NCI-H1417 (cell line): ENCODE data around the gene MTHFD2L.
"Not testable (repeated sequence)": the region's sequence is repeated elsewhere in the genome, so short reads cannot be mapped to it uniquely, and the experiment has no call there.

Source experiments
- DNase-seq, 3 experiments: peaks; one replicate each; lab custom pipeline; 2025; lab: John Stamatoyannopoulos, UW

MTHFD2L gene

DNA sequence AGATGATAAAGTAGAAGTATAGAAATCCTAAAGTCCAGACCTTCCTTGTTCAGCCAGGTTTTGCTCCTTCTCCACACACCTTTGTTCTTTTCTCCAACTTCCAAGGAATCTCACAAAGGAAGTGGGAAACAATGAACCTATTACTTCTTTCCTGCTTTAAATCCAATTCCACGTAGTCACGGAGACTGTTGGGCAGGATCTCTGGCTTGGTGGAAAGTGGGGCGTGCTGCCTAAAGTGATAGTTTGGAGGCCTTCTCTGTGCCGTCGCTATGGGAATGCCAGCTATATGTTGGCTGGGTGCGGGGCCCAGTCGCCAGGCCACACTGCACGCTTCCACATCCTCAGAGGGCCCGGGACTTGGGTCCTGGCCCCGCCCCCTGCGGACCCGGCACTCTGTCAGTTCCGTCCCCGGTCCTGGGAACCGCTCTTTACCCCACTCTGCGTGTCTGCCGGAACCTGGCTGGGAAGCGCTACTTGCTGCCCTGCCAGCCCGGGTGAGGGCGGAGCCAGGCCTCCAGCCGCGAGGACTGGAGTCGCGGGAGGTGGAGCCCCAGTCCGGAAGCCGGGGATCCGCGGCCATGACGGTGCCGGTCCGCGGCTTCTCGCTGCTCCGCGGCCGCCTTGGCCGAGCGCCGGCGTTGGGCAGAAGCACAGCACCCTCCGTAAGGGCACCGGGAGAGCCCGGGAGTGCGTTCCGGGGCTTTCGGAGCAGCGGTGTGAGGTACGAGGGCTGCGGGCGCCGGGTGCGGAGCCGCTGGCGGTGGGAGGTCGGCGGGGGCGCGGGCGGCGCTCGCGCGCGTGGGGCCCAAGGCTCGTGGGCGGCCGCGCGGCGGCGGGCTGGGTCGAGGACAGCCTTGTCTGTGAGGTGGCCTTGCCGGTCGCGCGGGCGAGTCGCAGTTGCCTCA lies at the start of gene MTHFD2L:
Gene MTHFD2L (plus strand): TSS at position 558 of the 905 bp plus-strand sequence. CDS start 21 bp downstream, at position 579.
- peak; percentile 90 to 95 (median 94) for DNase-seq

DNA sequence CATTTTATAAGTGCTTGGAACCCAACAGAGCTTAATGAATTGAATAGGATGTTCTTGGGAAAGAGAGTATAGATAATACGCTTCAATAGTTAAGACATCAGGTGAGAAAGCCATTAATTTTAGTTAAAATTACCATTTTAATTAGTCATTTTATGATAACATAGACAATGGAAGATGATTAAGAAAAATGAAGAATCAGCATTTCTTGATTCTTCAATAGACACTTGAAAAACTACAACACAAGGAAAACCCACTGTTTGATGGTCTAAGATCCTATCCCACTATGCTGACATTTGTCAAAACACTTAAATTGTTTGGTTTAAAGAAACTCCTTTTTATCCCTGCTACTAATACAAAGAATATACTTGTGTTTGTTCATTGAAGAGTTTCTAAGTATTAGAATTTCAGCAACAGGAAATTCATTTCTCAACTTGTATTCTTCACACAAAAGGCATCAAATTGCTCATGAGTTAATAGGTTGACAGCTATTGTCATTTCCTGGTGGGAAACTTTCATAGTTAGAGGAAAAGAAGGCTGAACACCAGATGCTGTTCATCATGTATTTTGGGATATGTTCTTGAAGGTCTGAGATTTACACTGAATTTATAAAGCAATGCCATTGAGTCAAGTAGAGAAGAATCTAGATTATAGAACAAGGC lies 49.3 kb upstream of the MTHFD2L start:
- no peak for DNase-seq

DNA sequence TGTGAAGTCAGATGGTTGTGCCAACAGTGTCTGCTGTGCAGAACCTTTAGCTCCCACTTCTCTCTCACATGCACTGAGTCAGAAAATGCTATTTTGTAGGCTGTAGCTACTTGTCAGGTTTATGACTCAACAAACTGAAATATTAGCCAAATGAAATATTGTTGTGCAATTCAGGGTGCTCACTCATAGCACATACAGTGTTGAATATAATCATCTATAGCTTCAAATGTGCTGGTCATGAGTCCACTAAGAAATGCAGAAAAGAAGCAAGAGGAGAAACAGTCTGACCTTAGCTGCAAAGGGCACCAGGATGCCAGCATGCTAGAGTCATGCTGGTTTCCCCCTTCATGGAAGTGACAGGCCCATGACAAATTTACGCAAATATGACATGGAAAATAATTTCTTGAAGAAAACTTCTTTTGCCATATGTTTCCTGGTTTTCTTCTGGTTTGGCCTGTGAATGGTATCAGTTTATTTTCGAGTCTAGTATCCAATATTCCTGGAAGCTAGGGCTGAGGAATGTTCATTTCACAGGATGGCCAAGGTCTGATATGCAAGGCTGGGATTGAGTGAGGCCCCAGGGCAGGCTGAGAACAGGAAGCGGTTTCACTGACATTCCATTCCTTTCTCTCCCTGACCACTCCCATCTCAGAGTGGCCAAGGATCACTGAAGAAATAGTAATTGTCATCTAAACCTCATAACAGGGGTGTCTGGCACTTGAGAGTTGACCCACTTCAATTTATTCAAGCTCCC lies 48.6 kb upstream of the MTHFD2L start:
- no peak for DNase-seq

DNA sequence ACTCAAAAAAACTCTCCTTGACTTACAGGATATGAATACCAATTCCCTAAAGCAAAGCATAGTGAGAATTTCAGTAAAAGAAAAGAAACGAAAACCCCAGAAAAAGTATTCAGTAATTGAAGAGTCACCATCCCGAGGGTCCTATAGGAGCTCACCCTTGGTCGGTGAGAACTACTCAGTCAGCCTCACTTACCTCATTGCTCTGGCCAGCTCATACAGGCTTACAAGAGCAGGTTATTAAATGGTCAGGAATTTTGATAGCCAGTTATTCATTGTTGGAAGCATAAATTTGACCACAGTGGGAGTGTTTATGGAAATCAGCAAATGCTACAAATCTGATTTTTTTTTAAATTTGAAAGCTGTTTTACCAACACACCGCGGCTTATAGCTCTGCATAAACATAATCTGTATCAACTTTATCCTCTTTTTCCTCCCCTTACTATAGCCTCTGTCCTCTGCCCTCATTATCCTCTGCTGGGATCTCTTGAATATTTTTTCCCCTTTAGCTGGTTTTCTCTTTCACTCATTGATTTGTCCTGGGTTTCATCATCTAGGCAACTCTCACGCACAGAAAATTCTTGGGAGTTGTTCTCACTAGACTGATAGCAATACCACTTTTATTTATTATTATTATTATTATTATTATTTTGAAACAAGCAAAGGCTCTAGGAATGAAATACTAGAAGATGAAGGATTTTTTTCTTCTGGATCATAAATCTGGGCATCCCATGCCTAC lies 47.9 kb upstream of the MTHFD2L start:
- DNase-seq, result no peak

DNA sequence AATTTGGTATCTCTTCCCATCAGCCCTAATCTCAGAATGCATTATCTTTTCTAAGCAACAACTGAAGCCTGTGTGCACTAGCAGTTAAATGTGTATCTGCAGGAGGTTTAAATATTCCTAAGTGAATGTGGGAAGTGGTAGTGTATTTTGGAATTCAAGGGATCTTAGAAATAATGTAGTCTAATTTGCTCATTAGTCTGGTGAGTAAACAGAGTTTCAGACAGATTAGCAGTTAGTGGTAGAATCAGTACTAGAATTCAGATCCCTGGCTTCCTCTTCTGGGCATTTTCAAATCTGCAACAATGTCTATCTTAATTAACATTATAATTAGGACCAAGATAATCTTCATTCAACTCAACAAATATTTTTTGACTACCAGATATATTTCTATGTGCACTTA lies 47.2 kb upstream of the MTHFD2L start:
- DNase-seq, result no peak

DNA sequence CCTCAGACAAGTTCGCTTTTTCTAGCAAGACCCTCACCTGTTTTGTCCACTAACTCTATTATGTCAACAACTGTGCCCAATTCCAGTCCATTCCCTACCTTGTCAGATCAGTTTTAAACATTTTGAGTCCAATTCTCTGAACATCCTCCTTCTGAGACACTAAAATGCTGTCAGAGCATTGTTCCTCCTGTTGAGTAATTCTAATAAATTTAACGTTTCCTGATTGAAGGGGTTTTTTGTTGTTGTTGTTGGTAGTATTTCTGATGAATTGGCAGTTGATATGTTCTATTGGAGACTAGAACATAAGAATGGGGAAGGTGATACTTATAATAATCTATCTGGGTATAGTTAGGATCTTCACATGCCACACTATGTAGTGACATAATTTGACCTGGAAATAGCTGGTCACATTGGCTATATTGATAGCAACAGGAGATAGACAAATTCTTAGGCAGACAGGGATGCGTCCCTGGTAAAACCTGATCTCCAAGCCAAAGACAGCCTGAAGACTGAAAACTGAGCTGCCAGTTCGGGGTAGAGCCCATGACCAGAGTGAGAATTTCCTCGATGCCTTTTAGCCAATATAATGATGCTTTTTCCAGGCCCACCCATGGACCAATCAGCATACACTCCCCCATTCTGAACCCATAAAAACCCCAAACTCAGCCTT lies 46.5 kb upstream of the MTHFD2L start:
- DNase-seq, result no peak

DNA sequence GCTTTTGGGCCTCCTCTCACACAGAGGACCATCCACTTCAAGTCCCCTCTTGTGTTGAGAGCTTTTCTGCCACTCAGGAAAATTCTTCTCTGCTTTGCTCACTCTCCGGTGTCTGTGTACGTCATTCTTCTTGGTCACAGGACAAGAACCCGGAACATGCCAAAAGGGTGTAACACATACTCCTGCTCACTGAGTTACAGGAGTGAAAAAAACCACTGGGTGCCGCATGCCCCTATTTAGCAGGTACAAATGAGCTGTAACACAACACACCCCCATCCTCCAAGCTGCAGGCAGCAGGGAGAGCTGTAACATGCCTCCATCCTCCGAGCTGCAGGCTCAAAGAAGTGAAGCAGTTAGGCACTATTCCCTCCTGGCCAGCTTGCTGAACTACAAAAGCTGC lies 45.9 kb upstream of the MTHFD2L start:
- DNase-seq, result peak in 1 of 3 experiments; percentile 14

DNA sequence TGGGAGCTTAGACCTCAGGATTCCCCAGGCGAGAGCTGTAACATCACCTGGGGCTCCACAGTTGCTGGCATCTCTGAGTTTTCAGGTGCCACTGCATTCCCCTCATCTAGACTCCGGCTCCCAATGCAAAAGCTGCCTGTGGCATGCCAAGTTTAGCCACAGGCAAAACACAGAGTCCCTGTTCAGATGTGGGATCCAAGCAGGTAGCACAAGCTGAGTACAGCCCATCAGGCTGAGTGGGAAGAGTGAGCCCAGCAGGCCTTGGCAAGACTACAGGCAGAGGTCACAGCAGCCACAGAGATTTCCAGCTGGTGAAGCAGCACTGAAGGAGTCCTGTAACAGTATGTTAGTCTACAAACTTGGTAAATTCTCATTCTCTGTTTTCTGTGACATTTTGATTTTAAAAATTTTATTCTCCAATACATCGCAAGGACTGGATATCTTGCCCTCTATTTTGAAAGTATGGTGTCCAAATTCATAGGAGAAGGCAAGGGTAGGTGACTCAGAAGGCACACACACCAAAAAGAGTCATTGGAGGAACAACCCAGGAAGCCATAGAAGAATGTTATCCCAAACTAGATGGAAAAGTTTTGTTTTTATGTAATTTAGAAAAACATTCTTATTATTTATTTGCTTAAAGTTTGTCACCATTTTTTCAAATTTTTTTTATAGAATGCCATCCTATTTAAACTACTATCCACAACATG lies 45.4 kb upstream of the MTHFD2L start:
- DNase-seq, result no peak

DNA sequence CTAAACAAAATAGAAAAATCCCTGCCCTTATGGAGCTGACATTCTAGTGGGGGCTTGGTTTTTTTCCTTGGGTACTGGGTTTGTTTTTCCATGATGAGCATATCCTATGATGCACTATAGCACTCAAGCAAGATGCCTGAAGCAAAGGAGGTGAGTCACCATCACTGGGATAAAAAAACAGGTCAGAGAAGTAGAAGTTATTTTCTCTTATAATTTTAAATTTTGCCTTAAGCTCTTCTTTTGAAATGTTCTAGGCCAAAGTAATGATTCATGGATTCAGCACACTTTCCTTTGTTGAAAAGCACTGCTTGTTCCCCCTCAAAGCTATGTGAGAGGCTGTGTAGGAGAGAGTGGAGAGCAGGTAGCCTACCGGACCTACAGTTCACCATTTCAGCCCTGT lies 43.7 kb upstream of the MTHFD2L start:
- no peak for DNase-seq

DNA sequence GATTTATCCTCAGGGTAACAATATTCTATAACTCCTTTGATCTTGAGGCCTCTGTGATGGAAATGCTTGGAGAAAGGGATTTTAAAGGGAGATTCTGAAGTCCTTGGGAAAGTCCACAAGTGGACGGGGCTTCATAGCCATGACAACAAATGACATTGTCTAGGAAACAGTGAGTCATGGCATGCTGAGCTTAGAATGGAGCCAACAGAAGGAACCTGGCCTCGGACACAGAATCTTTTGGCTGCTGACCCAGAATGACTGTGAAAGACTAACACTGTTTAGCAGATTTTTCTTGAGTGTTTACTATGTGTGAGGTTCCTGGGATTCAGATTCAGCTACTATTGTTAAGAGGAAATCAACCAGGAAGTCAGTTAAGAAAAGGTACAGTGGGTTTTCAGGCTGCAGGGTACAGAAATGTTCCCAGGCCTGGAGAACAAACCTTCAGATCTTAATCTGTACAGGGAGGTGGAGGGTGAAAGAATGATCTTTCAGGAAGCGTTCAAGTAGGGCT lies 40.8 kb upstream of the MTHFD2L start:
- DNase-seq, result peak in 1 of 3 experiments; percentile 9

DNA sequence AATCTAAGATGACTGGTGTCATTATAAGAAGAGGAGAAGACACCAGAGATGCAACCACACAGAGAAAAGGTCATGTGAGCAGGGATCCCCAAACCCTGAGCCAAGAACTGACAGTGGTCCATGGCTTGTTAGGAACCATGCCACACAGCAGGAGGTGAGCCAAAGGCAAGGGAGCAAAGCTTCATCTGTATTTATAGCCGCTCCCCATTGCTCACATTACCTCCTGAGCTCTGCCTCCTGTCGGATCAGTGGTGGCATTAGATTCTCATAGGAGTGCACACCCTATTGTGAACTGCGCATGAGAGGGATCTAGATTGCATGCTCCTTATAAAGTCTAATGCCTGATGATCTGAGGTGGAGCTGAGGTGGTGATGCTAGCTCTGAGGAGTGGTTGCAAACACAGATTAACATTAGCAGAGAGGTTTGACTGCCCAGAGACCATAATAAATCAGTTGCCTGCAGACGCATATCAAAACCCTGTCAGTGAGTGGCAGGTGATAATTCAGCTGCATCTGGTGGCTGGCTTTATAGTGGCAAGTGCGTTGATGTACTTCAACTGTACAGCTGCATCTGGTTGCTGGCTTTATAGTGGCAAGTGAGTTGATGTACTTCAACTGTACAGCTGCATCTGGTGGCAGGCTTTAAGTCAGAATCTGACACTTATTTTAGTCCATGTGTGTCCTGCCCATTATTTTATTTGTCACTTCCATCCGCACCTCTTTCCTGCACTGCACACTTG lies 39.1 kb upstream of the MTHFD2L start:
- peak in 2 of 3 experiments; percentile 24 to 63 for DNase-seq

DNA sequence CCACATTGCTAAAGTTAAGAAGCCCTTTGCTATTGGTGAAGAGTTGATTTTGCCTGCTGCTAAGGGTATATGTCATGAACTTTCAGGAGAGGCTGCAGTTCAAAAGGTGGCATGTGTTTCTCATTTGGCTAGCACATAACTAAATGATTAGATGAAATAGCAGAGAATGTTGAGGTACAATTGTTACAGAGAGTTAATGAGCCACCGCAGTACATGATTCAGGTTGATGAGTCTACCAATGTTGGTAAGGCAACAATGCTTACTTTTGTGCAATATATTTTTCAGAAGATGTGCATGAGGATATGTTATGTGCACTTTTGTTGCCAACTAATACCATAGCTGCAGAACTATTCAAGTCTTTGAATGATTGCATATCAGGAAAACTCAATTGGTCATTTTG lies 37.8 kb upstream of the MTHFD2L start:
- DNase-seq, result no peak

DNA sequence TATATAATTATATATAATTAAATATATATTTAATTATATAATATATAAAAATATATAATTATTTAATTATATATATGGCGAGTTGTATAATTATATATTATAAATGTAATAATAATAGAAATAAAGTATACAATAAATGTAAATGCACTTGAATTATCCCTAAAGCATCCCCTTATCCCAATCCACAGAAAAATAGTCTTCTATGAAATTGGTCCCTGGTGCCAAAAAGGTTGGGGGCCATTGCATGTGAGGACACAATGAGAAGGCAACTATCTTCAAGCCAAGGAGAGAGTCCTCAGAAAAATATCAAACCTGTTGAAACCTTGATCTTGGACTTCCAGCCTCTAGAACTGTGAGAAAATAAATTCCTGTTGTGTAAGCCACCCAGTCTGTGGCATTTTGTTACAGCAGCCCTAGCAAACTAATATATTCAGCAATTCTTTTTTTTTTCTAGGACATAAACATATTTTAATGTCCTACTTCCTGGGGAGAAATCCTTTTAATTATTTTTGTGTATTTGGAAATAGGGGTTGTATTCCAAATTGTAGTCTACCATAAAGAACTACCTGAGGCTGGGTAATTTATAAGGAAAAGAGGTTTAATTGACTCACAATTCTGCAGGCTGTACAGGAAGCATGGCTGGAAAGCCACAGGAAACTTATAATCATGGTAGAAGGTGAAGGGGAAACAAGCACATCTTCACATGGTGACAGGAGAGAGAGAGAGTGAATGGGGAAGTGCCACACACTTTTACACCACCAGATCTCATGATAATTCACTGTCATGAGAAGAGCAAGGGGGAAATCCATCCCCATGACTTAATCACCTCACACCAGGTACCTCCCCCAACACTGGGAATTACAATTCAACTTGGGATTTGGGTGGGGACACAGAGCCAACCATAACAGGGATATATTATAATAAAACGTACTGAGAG lies 36.0 kb upstream of the MTHFD2L start:
- peak in 1 of 3 experiments; percentile 9 for DNase-seq

DNA sequence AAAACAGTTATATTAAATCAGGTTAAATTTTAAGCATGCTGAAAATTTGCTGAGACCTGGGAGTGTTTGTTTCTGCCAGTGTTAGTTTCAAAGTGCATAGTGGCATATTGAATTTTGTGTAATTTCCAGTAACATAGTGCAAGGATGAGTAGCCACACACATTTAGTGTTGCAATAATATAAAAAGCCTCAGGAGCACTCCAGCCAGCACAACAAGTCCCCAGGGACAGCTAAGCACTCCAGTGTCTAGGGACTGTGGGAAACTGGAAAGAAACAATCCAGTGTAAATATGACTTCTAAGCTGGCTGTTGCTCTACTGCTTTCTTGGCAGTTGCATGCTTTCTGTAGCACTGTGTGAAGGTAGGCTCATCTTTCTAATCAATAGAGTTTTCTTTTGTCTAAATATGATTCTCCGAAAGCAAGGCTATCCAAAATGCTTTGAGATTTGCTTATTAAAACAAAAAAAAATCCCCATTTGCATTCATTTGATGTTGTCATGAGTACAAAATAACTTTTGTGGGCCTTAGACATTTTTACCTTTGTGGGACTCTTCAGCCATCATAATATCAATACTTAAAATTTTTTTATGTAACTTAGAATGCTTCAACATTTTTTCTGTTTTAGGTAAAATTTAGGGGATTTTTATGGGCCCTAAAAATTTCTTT lies 34.7 kb upstream of the MTHFD2L start:
- peak; percentile 2 to 98 (median 66) for DNase-seq

DNA sequence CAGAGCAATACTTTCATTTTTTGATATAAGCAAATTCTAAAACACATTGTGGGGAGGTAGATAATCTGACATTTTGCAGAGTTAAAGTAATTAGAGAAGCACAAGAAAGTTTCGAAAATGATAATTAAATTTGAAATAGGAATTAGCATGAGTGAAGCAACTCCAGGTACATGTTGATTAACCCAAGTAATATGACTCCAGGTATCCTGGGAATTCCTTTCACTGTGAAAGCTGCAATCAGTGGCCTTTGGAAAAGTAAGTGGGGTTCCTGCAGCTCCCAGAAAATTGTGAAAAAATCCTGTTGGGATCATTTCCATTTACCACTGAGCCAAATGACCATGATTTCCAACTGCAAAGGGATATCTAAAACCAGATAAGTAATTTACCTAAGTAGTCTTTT lies 32.9 kb upstream of the MTHFD2L start:
- DNase-seq, result no peak

DNA sequence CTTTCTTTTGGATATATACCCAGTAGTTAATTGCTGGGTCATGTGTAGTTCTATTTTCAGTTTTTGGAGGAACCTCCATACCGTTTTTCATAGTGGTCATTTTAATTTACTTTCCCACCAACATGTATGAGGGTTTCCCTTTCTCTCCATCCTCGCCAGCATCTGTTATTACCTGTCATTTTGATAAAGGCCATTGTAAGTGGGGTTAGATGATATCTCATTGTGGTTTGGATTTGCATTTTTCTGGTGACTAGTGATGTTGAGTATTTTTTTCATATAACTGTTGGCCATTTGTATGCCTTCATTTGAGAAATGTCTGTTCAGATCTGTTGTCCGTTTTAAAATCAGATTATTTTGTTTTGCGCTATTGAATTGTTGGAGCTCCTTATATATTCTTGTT lies 30.2 kb upstream of the MTHFD2L start:
- DNase-seq, result no peak

DNA sequence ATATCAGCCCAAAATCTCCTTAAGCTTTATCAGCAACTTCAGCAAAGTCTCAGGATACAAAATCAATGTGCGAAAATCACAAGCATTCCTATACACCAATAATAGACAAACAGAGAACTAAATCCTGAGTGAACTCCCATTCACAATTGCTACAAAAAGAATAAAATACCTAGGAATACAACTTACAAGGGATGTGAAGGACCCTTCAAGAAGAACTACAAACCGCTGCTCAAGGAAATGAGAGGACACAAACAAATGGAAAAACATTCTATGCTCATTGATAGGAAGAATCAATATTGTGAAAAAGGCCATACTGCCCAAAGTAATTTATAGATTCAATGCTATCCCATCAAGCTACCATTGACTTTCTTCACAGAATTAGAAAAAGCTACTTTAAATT lies 27.1 kb upstream of the MTHFD2L start:
- DNase-seq, result not testable (repeated sequence)

DNA sequence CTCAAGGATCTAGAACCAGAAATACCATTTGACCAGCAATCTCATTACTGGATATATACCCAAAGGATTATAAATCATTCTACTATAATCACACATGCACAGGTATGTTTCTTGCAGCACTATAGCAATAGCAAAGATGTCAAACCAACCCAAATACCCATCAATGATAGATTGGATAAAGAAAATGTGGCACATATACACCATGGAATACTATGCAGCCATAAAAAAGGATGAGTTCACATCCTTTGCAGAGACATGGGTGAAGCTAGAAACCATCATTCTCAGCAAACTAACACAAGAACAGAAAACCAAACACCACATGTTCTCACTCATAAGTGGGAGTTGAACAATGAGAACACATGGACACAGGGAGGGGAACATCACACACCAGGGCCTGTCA lies 25.7 kb upstream of the MTHFD2L start:
- not testable (repeated sequence) for DNase-seq
